ENCODE results near the gene DIP2C. TPM values are rescaled to one million over a fixed set of nuclear protein-coding genes. Genes with fewer than 3 reads are reported as not detected.

Gene DIP2C
- total and polyA plus RNA-seq, 2 donors from 2014 or later = 6.2 to 22.6 TPM

DNA sequence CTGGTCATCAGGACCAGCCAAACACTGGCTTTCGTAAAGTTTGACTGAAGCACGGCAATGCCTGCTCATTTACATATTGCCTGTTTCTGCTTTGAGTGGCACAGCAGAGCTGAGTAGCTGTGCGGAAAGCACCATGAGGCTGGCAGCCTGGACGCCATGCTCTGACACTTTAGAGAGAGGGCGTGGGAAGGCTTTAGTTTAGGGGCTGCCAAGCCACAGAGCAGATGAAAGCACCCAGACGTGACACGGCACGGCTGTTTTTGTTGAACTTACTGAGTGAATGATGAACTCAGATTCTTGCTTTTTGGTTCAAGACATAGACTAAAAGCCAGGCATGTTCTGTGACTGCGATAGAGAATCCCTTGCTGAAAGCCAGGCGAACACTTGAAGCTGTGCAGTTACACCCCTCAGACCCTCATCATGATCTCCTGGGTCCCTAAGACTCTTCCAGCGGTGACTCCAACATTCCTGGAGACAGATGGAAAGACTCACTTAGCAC is 372.1 kb downstream of the DIP2C start:
- TF ChIP-seq, protein P1, sequence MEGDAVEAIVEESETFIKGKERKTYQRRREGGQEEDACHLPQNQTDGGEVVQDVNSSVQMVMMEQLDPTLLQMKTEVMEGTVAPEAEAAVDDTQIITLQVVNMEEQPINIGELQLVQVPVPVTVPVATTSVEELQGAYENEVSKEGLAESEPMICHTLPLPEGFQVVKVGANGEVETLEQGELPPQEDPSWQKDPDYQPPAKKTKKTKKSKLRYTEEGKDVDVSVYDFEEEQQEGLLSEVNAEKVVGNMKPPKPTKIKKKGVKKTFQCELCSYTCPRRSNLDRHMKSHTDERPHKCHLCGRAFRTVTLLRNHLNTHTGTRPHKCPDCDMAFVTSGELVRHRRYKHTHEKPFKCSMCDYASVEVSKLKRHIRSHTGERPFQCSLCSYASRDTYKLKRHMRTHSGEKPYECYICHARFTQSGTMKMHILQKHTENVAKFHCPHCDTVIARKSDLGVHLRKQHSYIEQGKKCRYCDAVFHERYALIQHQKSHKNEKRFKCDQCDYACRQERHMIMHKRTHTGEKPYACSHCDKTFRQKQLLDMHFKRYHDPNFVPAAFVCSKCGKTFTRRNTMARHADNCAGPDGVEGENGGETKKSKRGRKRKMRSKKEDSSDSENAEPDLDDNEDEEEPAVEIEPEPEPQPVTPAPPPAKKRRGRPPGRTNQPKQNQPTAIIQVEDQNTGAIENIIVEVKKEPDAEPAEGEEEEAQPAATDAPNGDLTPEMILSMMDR (IDR thresholded peaks at IDR 0.05; ENCODE audit: borderline replicate concordance, extremely low read depth, insufficient read depth) = no peak
- DNase-seq (peak in 4 of 5 donors; percentile 61 to 90 (median 82)), FAIRE-seq (no peak)
- no peak overlapping the region for H3K27ac ChIP-seq (ENCODE audit: low read depth in 2 of 2, low read length in 2 of 2)
- no peaks in the 10 kb centered on the region for H3K27me3 ChIP-seq (ENCODE audit: control insufficient read depth, insufficient read depth, low read length)
- H3K36me3 ChIP-seq (ENCODE audit: control insufficient read depth in 2 of 3, insufficient read depth in 3 of 3, low read length in 3 of 3) = peaks cover 3 to 20% (median 4%) of the 10 kb centered on the region in 3 donors
- no peak overlapping the region for H3K4me3 ChIP-seq (ENCODE audit: low read length in 3 of 3)
- intact Hi-C loops (cut with DNase I) = no loop called here
- no peaks in the 10 kb centered on the region for H3K9me3 ChIP-seq (ENCODE audit: control insufficient read depth in 2 of 3, insufficient read depth in 1 of 3, low read length in 3 of 3)
- no peak overlapping the region for H3K9ac ChIP-seq (ENCODE audit: low read length in 3 of 3)
- H3K4me1 ChIP-seq (ENCODE audit: control insufficient read depth in 2 of 3, insufficient read depth in 2 of 3, low read depth in 1 of 3, low read length in 3 of 3) = peaks cover 3 to 14% (median 4%) of the 10 kb centered on the region in 3 donors

DNA sequence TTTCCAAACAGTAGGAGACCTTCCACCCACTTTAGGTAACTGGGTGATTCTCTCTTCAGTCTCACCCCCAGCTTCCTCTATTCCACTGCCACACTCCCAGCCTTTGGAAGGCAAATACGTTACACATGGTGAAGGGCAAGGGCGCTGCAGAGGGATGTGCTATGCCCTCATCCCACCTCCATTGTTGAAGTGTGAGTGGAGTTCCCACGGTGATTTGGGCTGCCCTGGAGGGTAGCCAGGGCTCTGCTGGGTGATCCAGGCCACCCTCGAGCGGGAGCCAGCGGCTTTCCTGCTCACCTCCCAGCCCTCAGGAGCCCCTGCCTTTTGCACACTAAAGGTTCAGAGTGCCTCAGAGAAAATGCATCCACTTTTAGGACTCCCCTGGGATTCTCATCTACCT is 373.1 kb downstream of the DIP2C start:
- FAIRE-seq (no peak), DNase-seq (no peak)
- intact Hi-C loops (cut with DNase I) = no loop called here

DNA sequence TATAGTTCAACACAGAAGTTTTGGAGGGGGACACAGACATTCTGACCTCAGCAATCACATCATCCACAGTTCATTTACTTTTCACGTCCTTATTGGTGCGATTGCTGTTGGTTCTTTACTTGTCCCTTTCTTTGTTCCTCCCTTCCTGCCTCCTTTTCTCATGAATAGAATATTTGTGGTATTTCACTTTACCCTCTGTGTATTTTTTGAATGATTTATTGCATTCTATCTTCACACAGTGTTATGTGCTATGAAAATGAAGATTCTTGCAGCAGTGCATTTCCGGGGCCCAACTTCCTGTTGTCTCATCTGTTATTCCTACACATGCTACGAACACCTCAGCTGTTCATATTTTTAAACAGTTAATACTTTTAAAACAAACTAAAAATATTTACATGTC is 374.6 kb downstream of the DIP2C start:
- Histone ChIP-seq H3K9me3 (ENCODE audit: control insufficient read depth in 2 of 3, insufficient read depth in 1 of 3, low read length in 3 of 3) (no peaks in the 10 kb centered on the region), H3K27ac (ENCODE audit: low read depth in 2 of 2, low read length in 2 of 2) (no peak overlapping the region), H3K27me3 (ENCODE audit: control insufficient read depth, insufficient read depth, low read length) (no peaks in the 10 kb centered on the region), H3K4me3 (ENCODE audit: low read length in 3 of 3) (no peak overlapping the region), H3K4me1 (ENCODE audit: control insufficient read depth in 2 of 3, insufficient read depth in 2 of 3, low read depth in 1 of 3, low read length in 3 of 3) (peaks cover 3 to 11% (median 4%) of the 10 kb centered on the region in 3 donors), H3K36me3 (ENCODE audit: control insufficient read depth in 2 of 3, insufficient read depth in 3 of 3, low read length in 3 of 3) (peaks cover 3 to 15% (median 6%) of the 10 kb centered on the region in 3 donors), H3K9ac (ENCODE audit: low read length in 3 of 3) (no peak overlapping the region)
- DNase-seq = no peak
- no peak for FAIRE-seq
- TF ChIP-seq, protein P1 (IDR thresholded peaks at IDR 0.05; ENCODE audit: borderline replicate concordance, extremely low read depth, insufficient read depth) = no peak
- intact Hi-C loops (cut with DNase I) = no loop called here

More for the DNA sequence above, 373.1 kb downstream of the DIP2C start:
- Histone ChIP-seq H3K9ac (ENCODE audit: low read length in 3 of 3) (no peak overlapping the region), H3K4me1 (ENCODE audit: control insufficient read depth in 2 of 3, insufficient read depth in 2 of 3, low read depth in 1 of 3, low read length in 3 of 3) (peaks cover 3 to 14% (median 4%) of the 10 kb centered on the region in 3 donors), H3K27me3 (ENCODE audit: control insufficient read depth, insufficient read depth, low read length) (no peaks in the 10 kb centered on the region), H3K9me3 (ENCODE audit: control insufficient read depth in 2 of 3, insufficient read depth in 1 of 3, low read length in 3 of 3) (no peaks in the 10 kb centered on the region), H3K4me3 (ENCODE audit: low read length in 3 of 3) (no peak overlapping the region), H3K27ac (ENCODE audit: low read depth in 2 of 2, low read length in 2 of 2) (no peak overlapping the region), H3K36me3 (ENCODE audit: control insufficient read depth in 2 of 3, insufficient read depth in 3 of 3, low read length in 3 of 3) (peaks cover 3 to 20% (median 5%) of the 10 kb centered on the region in 3 donors)
- TF ChIP-seq, protein P1 (IDR thresholded peaks at IDR 0.05; ENCODE audit: borderline replicate concordance, extremely low read depth, insufficient read depth) = no peak

DNA sequence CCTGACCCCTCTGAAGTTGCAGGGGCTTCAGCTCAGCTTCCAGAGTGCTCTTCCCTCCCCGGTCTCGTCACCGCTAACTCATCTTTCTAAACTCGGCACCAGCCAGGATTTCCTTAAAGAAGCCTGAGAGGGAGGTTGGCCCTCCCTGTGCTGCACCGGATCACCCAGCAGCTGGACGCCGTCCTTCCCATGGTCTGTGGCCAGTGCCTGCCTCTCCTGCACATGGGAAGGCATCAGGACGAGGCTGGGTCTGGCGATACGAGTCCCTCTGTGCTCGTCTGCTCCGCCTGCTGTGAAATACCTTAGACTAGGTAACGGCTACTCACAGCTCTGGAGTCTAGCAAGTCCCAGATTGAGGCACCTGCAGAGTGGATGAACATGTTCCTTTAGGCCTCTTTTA is 375.1 kb downstream of the DIP2C start:
- no peak overlapping the region for H3K4me3 ChIP-seq (ENCODE audit: low read length in 3 of 3)
- H3K36me3 ChIP-seq (ENCODE audit: control insufficient read depth in 2 of 3, insufficient read depth in 3 of 3, low read length in 3 of 3) = peaks cover 3 to 15% (median 6%) of the 10 kb centered on the region in 3 donors
- no peak for DNase-seq
- intact Hi-C loops (cut with DNase I) = no loop called here
- no peaks in the 10 kb centered on the region for H3K9me3 ChIP-seq (ENCODE audit: control insufficient read depth in 2 of 3, insufficient read depth in 1 of 3, low read length in 3 of 3)
- TF ChIP-seq, protein P1 (IDR thresholded peaks at IDR 0.05; ENCODE audit: borderline replicate concordance, extremely low read depth, insufficient read depth) = no peak
- no peak overlapping the region for H3K9ac ChIP-seq (ENCODE audit: low read length in 3 of 3)
- peaks cover 3 to 11% (median 4%) of the 10 kb centered on the region in 3 donors for H3K4me1 ChIP-seq (ENCODE audit: control insufficient read depth in 2 of 3, insufficient read depth in 2 of 3, low read depth in 1 of 3, low read length in 3 of 3)
- H3K27me3 ChIP-seq (ENCODE audit: control insufficient read depth, insufficient read depth, low read length) = no peaks in the 10 kb centered on the region
- no peak overlapping the region for H3K27ac ChIP-seq (ENCODE audit: low read depth in 2 of 2, low read length in 2 of 2)
- FAIRE-seq = no peak

Data from kidney (tissue), 14 donors.